Fibroblast of villous mesenchyme (primary cell): Measurements from ENCODE around the gene UBXN6. TPM values are rescaled to one million over a fixed set of nuclear protein-coding genes. Genes with fewer than 3 reads are reported as not detected.

Experiments
- DNase-seq: peaks from one replicate; pipeline ENCODE4 v3.0.0-alpha.2; 2010; ENCODE audit warnings: low read depth
- H3K4me3 ChIP-seq: 2 replicates; pipeline ENCODE4 v1.5.1; 2011; ENCODE audit warnings: low read depth, mild to moderate bottlenecking, low read length
- CTCF ChIP-seq: IDR thresholded peaks from 2 replicates; pipeline ENCODE4 v1.5.1; 2012; ENCODE audit warnings: low read depth, mild to moderate bottlenecking, low read length; ENCODE audit not compliant: insufficient read depth
- total RNA-seq: library from RNA; depleted of rRNA; stranded (reverse); fragments of >200 nt; gene quantifications from 2 replicates; pipeline ENCODE4 v1.2.3, GENCODE V29; 2012

The UBXN6 gene
- total RNA-seq, 1 donor: 104 TPM

DNA sequence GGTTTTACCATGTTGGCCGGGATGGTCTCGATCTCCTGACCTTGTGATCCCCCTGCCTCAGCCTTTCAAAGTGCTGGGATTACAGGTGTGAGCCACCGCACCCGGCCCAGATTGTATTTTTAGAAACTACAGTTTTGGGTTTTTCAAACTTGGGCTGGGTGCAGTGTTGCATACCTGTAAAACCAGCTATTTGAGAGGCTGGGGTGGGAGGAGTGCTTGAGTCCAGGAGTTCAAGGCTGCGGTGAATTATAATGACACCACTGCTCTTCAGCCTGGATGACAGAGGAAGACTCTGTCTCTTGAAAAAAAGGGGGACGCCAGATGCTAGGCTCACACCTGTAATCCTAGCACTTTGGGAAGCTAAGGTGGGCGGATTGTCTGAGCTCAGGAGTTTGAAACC is 51.0 kb downstream of the UBXN6 start:
- no peak overlapping the region for H3K4me3 ChIP-seq
- TF ChIP-seq CTCF: no peak
- no peak for DNase-seq

DNA sequence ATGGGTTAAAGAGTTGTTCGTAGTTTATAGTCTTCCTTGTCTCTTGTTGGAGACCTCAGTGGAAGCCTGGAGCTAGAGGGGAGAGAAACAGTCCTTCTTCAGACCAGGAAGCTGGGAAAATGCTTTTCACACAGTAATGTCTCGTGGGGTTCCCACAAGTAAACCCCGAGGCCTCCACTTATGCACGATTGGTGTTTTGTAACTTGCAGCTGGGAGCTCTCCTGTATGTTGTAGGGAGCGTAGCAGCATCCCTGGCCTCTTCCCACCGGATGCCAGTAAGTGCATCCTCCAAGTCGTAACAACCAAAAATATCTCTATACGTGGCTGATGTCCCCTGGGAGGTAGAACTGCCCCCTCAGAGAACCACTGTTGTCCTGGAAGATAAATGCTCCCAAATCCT is 51.6 kb downstream of the UBXN6 start:
- DNase-seq: no peak
- no peak for TF ChIP-seq CTCF
- no peak overlapping the region for H3K4me3 ChIP-seq

DNA sequence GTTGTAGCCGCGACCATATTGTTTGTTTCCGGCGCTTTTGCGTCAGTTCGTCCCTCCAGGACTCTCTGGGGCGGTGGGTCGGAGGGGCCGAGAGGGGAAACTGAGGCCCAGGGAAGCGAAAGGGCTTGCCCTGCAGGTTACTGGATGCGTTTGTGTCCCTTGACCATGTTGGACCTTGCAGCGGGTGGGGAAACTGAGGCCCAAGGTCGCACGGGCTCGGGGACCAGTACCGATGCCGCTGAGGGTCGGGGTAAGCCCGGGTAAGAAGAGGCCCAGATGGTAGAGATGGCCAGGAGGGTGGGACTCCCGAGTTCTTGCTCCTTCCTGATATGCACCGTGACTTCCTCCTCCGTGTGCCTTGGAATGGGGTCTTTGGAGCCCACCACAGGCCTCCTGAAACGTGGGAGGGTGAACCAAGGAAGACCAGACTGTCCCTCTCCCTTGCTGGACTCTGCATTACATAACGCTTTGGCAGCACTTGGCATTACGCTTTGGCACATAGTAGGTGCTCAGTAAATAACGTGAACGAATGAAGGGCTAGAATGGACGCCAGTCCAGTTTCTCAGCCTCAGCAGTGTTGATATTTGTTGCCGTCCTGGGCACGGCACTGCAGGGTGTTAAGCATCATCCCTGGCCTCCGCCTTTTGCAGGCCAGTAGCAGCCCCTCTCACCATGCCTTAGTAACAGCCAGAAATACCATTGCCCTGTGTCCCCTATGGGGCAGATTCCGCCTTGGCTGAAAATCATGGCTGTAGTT is 54.4 kb downstream of the UBXN6 start:
- no peak for TF ChIP-seq CTCF
- DNase-seq: peak; percentile 16
- peak overlapping the region; percentile 80 for H3K4me3 ChIP-seq

- H3K4me3 ChIP-seq: peak within 1 kb of the TSS; percentile 80
- peak; percentile 100 for DNase-seq
- no peak for TF ChIP-seq CTCF
These were observed 55.2 kb downstream of the UBXN6 start, which contains the start of gene CHAF1A for GRCh38 chr19:4402171-4403004. Gene CHAF1A (plus strand): TSS chr19:4402640. CDS start chr19:4402763, 123 bp downstream.

DNA sequence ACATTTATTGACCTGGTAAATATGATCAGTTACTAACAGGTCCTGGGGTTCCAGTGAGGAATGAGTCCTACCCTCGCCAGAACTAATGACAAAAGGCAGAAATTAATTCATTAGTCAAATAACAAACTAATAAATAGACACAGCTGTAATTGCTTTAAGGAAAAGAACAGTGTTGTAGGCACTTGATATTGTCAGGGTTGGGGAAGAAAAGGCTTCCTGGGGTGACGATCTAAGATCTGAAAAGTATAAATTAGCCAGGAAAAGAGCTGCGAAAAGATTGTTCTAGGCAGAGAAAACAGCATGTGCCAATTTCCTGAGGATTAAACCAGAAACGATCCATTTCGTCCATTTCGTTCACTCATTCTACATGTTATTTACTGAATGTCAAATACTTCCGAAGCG is 55.8 kb downstream of the UBXN6 start:
- TF ChIP-seq CTCF: no peak
- no peak for DNase-seq
- H3K4me3 ChIP-seq: peak overlapping the region; percentile 55

GRCh38 chr19:4400135-4400936 is 57.3 kb downstream of the UBXN6 start, which contains the start of gene SH3GL1:
Gene SH3GL1 (minus strand): TSS chr19:4400547. CDS start chr19:4400368, 179 bp downstream.
- peak; percentile 96 for DNase-seq
- H3K4me3 ChIP-seq: peak within 1 kb of the TSS; percentile 84
- TF ChIP-seq CTCF: peak; percentile 92
